ENCODE data around the gene CATSPERE. TPM values are rescaled to one million over a fixed set of nuclear protein-coding genes. Genes with fewer than 3 reads are reported as not detected.

CATSPERE gene
- total and polyA plus RNA-seq, 7 donors, result 0.15 to 0.60 (median 0.42) TPM

GRCh38 chr1:244449936-244450508 lies 11.1 kb upstream of the CATSPERE start:
- H3K4me1 ChIP-seq, result peaks cover 38% of the 10 kb centered on the region
- TF ChIP-seq CTCF (IDR thresholded peaks at IDR 0.05), result no peak
- intact Hi-C loops (cut with DNase I), result loop anchor here in 1 of 2 donors (5.0 kb wide), 1 partner anchor 202 kb away; the partner anchor contains the start of gene DESI2
- no peaks in the 10 kb centered on the region for H3K27me3 ChIP-seq (ENCODE audit: insufficient read depth in 3 of 3, low read length in 2 of 3)
- 78 to 84% (median 81%) methylated on average over 8 of the region's 8 CpGs for WGBS, 3 donors
- H3K27ac ChIP-seq, result peak overlapping the region; percentile 93
- ATAC-seq, result no peak
- peak overlapping the region; percentile 97 for H3K4me3 ChIP-seq
- no peaks in the 10 kb centered on the region for H3K36me3 ChIP-seq (ENCODE audit: insufficient read depth in 1 of 2, low read depth in 1 of 2)
- DNase-seq, result no peak
- H3K9me3 ChIP-seq, result no peaks in the 10 kb centered on the region

GRCh38 chr1:244450597-244451538 lies 10.2 kb upstream of the CATSPERE start:
- intact Hi-C loops (cut with DNase I), result loop anchor here in 1 of 2 donors (5.0 kb wide), 1 partner anchor 201 kb away; the partner anchor contains the start of gene DESI2
- Histone ChIP-seq H3K4me3 (peak overlapping the region; percentile 97), H3K27ac (peak overlapping the region; percentile 93), H3K9me3 (no peaks in the 10 kb centered on the region), H3K4me1 (peaks cover 29% of the 10 kb centered on the region), H3K36me3 (ENCODE audit: insufficient read depth in 1 of 2, low read depth in 1 of 2) (no peaks in the 10 kb centered on the region), H3K27me3 (ENCODE audit: insufficient read depth in 3 of 3, low read length in 2 of 3) (no peaks in the 10 kb centered on the region)
- DNase-seq, result peak; percentile 63 to 77
- no peak for TF ChIP-seq CTCF (IDR thresholded peaks at IDR 0.05)
- WGBS, 3 donors, result 0 to 1% (median 0%) methylated on average over 38 to 41 of the region's 41 CpGs
- peak; percentile 16 to 58 (median 18) for ATAC-seq

GRCh38 chr1:244451539-244451950 lies 9.5 kb upstream of the CATSPERE start, which contains the start of gene ADSS2:
Gene ADSS2, minus strand, starts transcription at chr1:244451909. Its CDS starts 92 bp downstream, at chr1:244451817.
- no peak for DNase-seq
- ATAC-seq, result peak in 2 of 4 donors; percentile 42 to 48
- no peak for TF ChIP-seq CTCF (IDR thresholded peaks at IDR 0.05)
- 0% methylated on average over 32 to 45 of the region's 45 CpGs for WGBS, 3 donors
- intact Hi-C loops (cut with DNase I), result loop anchor here in 1 of 2 donors (5.0 kb wide), 1 partner anchor 201 kb away; the partner anchor contains the start of gene DESI2
- peak within 1 kb of the TSS; percentile 93 for H3K27ac ChIP-seq
- no peaks in the 10 kb centered on the region for H3K36me3 ChIP-seq (ENCODE audit: insufficient read depth in 1 of 2, low read depth in 1 of 2)
- no peaks in the 10 kb centered on the region for H3K9me3 ChIP-seq
- peak within 1 kb of the TSS; percentile 97 for H3K4me3 ChIP-seq
- peaks cover 23% of the 10 kb centered on the region for H3K4me1 ChIP-seq
- no peaks in the 10 kb centered on the region for H3K27me3 ChIP-seq (ENCODE audit: insufficient read depth in 3 of 3, low read length in 2 of 3)

- peak; percentile 42 for TF ChIP-seq CTCF (IDR thresholded peaks at IDR 0.05)
- Histone ChIP-seq H3K27me3 (ENCODE audit: insufficient read depth in 3 of 3, low read length in 2 of 3) (no peaks in the 10 kb centered on the region), H3K9me3 (no peaks in the 10 kb centered on the region), H3K36me3 (ENCODE audit: insufficient read depth in 1 of 2, low read depth in 1 of 2) (no peaks in the 10 kb centered on the region), H3K4me1 (peaks cover 22% of the 10 kb centered on the region), H3K4me3 (peak overlapping the region; percentile 97), H3K27ac (peak overlapping the region; percentile 93)
- intact Hi-C loops (cut with DNase I), result loop anchor here in 1 of 2 donors (5.0 kb wide), 1 partner anchor 200 kb away; the partner anchor contains the start of gene DESI2
- DNase-seq, result peak; percentile 100
- ATAC-seq, result peak; percentile 96 to 99 (median 98)
- 4 to 7% (median 7%) methylated on average over 39 to 47 of the region's 47 CpGs for whole genome bisulfite sequencing, 3 donors
These were observed 8.9 kb upstream of the CATSPERE start for GRCh38 chr1:244451951-244452795.

All from psoas muscle (tissue), 8 donors.